GM12878 (cell line): ENCODE measurements around the gene DNAAF5. TPM values are rescaled to one million over a fixed set of nuclear protein-coding genes. Genes with fewer than 3 reads are reported as not detected.
"Not testable (repeated sequence)": the region's sequence is repeated elsewhere in the genome, so short reads cannot be mapped to it uniquely, and the experiment has no call there.

Source experiments
- ATAC-seq: fragments of 200-7000 bp; cut with Tn5 transposase; 3 replicates; pipeline ENCODE4 v1.9.1; 2020; ENCODE audit warnings: mild to moderate bottlenecking, moderate library complexity
- BruUV-seq: library from RNA; stranded (reverse); fragments of 400-500 nt; replicated peaks from 2 replicates; lab custom pipeline; 2021; lab: Mats Ljungman, UMichigan
- CTCF ChIA-PET: fragments of 300-600 bp; sonication (Branson Sonifier 250); formaldehyde crosslinking; extraction: SDS; loops from one replicate; lab custom pipeline; 2021; ENCODE audit warnings: inconsistent platforms; lab: Yijun Ruan, JAX
- POLR2A ChIA-PET: fragments of 350-600 bp; formaldehyde crosslinking; extraction: SDS; loops from one replicate; lab custom pipeline; 2021; ENCODE audit warnings: inconsistent platforms; lab: Charles Lee
- RAD21 ChIA-PET: fragments of 300-600 bp; sonication (Branson Sonifier 250); formaldehyde crosslinking; loops from one replicate; lab custom pipeline; 2023; ENCODE audit warnings: antibody characterized with exemption; ENCODE audit not compliant: unreplicated experiment; lab: Charles Lee
- SMC1A ChIA-PET: fragments of 300-600 bp; sonication (Branson Sonifier 250); formaldehyde crosslinking; loops from one replicate; lab custom pipeline; 2023; ENCODE audit not compliant: unreplicated experiment, uncharacterized antibody; lab: Charles Lee
- DNase-seq: peaks from one replicate; pipeline ENCODE4 v3.0.0-alpha.2; 2011; ENCODE audit warnings: low read depth, low spot score
- FAIRE-seq: peaks from 3 replicates; lab custom pipeline; 2011; peaks lifted over from hg19 to GRCh38; lab: Jason Lieb, UNC
- H2AFZ ChIP-seq: 2 replicates; pipeline ENCODE4 v1.6.0; 2011; ENCODE audit warnings: low read depth, low read length, control low read depth; ENCODE audit not compliant: control insufficient read depth
- H3K27ac ChIP-seq: 2 replicates; pipeline ENCODE4 v1.5.1; 2011; ENCODE audit warnings: control low read depth; ENCODE audit not compliant: control insufficient read depth, insufficient read depth
- H3K27me3 ChIP-seq, 2 experiments: replicated peaks in 1 of 2; 2 replicates each; pipeline versions ENCODE4 v1.6.0 to v1.6.1; 2011; ENCODE audit warnings: low read length in 1 of 2; ENCODE audit not compliant: control insufficient read depth in 2 of 2, insufficient read depth in 2 of 2
- H3K36me3 ChIP-seq, 2 experiments: 2 replicates each; pipeline ENCODE4 v1.5.1; 2011; ENCODE audit warnings: low read length in 1 of 2; ENCODE audit not compliant: control insufficient read depth in 2 of 2, insufficient read depth in 2 of 2
- H3K4me1 ChIP-seq: 2 replicates; pipeline ENCODE4 v1.6.1; 2011; ENCODE audit warnings: mild to moderate bottlenecking, low read length, moderate library complexity, mixed read lengths; ENCODE audit not compliant: control insufficient read depth, insufficient read depth
- H3K4me2 ChIP-seq: 2 replicates; pipeline ENCODE4 v1.6.0; 2011; ENCODE audit warnings: control low read depth; ENCODE audit not compliant: control insufficient read depth, insufficient read depth
- H3K4me3 ChIP-seq: fragments of 200-600 bp; sonication (generic); 2 replicates; pipeline ENCODE4 v1.5.1; 2016
- H3K79me2 ChIP-seq: 2 replicates; pipeline ENCODE4 v1.6.0; 2011; ENCODE audit warnings: low read length; ENCODE audit not compliant: control insufficient read depth, insufficient read depth
- H3K9ac ChIP-seq: 2 replicates; pipeline ENCODE4 v1.8.0; 2011; ENCODE audit warnings: low read length, control low read depth, mixed read lengths; ENCODE audit not compliant: control insufficient read depth, insufficient read depth
- H3K9me3 ChIP-seq: replicated peaks from 3 replicates; pipeline ENCODE4 v1.5.1; 2011; ENCODE audit warnings: mild to moderate bottlenecking, low read length; ENCODE audit not compliant: control insufficient read depth, insufficient read depth
- H4K20me1 ChIP-seq: 2 replicates; pipeline ENCODE4 v1.6.0; 2011; ENCODE audit not compliant: control insufficient read depth, insufficient read depth
- BCL11A ChIP-seq: IDR thresholded peaks from 2 replicates; pipeline ENCODE4 v1.6.1; 2011; ENCODE audit warnings: low read depth, low read length
- EED ChIP-seq: sonication (generic); IDR thresholded peaks from 2 replicates; pipeline ENCODE4 v1.6.1; 2016; ENCODE audit warnings: antibody characterized with exemption, low read depth
- FOS ChIP-seq: IDR thresholded peaks from 3 replicates; pipeline ENCODE4 v1.6.1; 2011; ENCODE audit warnings: borderline replicate concordance; ENCODE audit not compliant: insufficient read length; ENCODE audit errors: extremely low read depth
- IRF3 ChIP-seq: fragments of 450-650 bp; IDR thresholded peaks from 2 replicates; pipeline ENCODE4 v1.6.1; 2014; ENCODE audit warnings: mild to moderate bottlenecking
- MEF2B ChIP-seq: fragments of 450-650 bp; IDR thresholded peaks from 2 replicates; pipeline ENCODE4 v1.6.1; 2018; ENCODE audit warnings: mild to moderate bottlenecking, moderate library complexity; ENCODE audit not compliant: partially characterized antibody, poor library complexity, severe bottlenecking
- NR2C2 ChIP-seq: IDR thresholded peaks from 2 replicates; pipeline ENCODE4 v1.6.1; 2011; ENCODE audit warnings: borderline replicate concordance, low read depth; ENCODE audit not compliant: control insufficient read depth, insufficient read length
- NRF1 ChIP-seq: conservative IDR thresholded peaks from 2 replicates; pipeline ENCODE4 v1.6.1; 2011; ENCODE audit warnings: mild to moderate bottlenecking, low read depth, low read length, improper control_type of control experiment
- RAD21 ChIP-seq: IDR thresholded peaks from 2 replicates; pipeline ENCODE4 v1.6.1; 2011; ENCODE audit warnings: mild to moderate bottlenecking, low read depth, low read length, moderate library complexity; ENCODE audit not compliant: insufficient read depth
- STAT1 ChIP-seq: fragments of 450-650 bp; conservative IDR thresholded peaks from 2 replicates; pipeline ENCODE4 v1.6.1; 2014; ENCODE audit warnings: antibody characterized with exemption, mild to moderate bottlenecking
- ZBTB4 ChIP-seq: fragments of 450-650 bp; formaldehyde crosslinking; IDR thresholded peaks from 2 replicates; pipeline ENCODE4 v1.4.0; 2022; ENCODE audit warnings: mild to moderate bottlenecking, moderate library complexity
- whole genome bisulfite sequencing: methylation state at CpG from one replicate; pipeline ENCODE4 v1.1.6; 2016; ENCODE audit warnings: low lambda C conversion rate; ENCODE audit not compliant: insufficient replicate concordance, insufficient coverage; ENCODE audit errors: missing lambda C conversion rate; 5-methylcytosine and 5-hydroxymethylcytosine counted together
- in situ Hi-C: fragments of 300-500 bp; cut with MboI; formaldehyde crosslinking; loops from 9 replicates; pipeline ENCODE4 v1.14.3; 2018; ENCODE audit warnings: mixed read lengths
- intact Hi-C: fragments of 100-400 bp; cut with micrococcal nuclease; formaldehyde crosslinking; loops from one replicate; pipeline ENCODE4 v1.14.2; 2022; ENCODE audit not compliant: unreplicated experiment
- polyA plus RNA-seq, 11 experiments: library from polyadenylated mRNA; depleted of rRNA in 4 of 11; unstranded in 6 of 11; stranded (reverse) in 5 of 11; fragments of >200 nt; fragmentation: Nextera tagmentation in 4 of 11; fragmentation: Illumina TruSeq in 1 of 11; extraction: Ambion mirVana in 4 of 11; extraction: Trizol in 1 of 11; gene quantifications; 1 replicate in 1 of 11; 2 replicates in 10 of 11; pipeline versions ENCODE4 v1.2.1 to v1.2.3, GENCODE V29; 2011 to 2016; ENCODE audit warnings: inconsistent platforms in 2 of 11, missing spikeins in 2 of 11, low read depth in 1 of 11
- total RNA-seq, 4 experiments: library from RNA; depleted of rRNA in 3 of 4; stranded (reverse); fragments of >200 nt in 3 of 4; fragmentation: Illumina TruSeq in 1 of 4; extraction: Trizol in 1 of 4; gene quantifications; 2 replicates each; pipeline versions ENCODE4 v1.2.1 to v1.2.3, GENCODE V29; 2013 to 2021

Gene DNAAF5
- total and polyA plus RNA-seq, 10 of the 15 experiments (the other 5 are each of a cell fraction or from before 2014, with no cell fraction given) = 1.8 to 38.3 (median 9.2) TPM

GRCh38 chr7:803243-803635 lies 76.7 kb downstream of the DNAAF5 start (continued):
- no peak for TF ChIP-seq EED
- TF ChIP-seq NRF1 = no peak
- TF ChIP-seq NR2C2 = no peak
- TF ChIP-seq FOS = no peak
- TF ChIP-seq MEF2B = no peak

- WGBS = 34% methylated on average over 3 of the region's 4 CpGs
- H3K27ac ChIP-seq, H3K4me1 ChIP-seq, RAD21 ChIA-PET, H3K4me3 ChIP-seq, H3K79me2 ChIP-seq, POLR2A ChIA-PET, BruUV-seq, in situ Hi-C loops, H3K36me3 ChIP-seq, H3K4me2 ChIP-seq, FAIRE-seq, H3K27me3 ChIP-seq, H3K9ac ChIP-seq, H3K9me3 ChIP-seq, SMC1A ChIA-PET, CTCF ChIA-PET, intact Hi-C loops, DNase-seq, H2AFZ ChIP-seq, H4K20me1 ChIP-seq, ATAC-seq: not testable (repeated sequence)
These were observed 77.3 kb downstream of the DNAAF5 start for GRCh38 chr7:803796-804195.

- H3K4me1 ChIP-seq = no peaks in the 10 kb centered on the region
- H3K4me2 ChIP-seq = no peak overlapping the region
- BruUV-seq = no TSS peak
- intact Hi-C loops = no loop called here
- no peaks in the 10 kb centered on the region; the same call in 2 of the 3 replicates for H3K9me3 ChIP-seq
- ATAC-seq = no peak
- H3K9ac ChIP-seq = no peak overlapping the region
- H4K20me1 ChIP-seq = no peaks in the 10 kb centered on the region
- FAIRE-seq = no peak
- DNase-seq = no peak
- H3K4me3 ChIP-seq = no peak overlapping the region
- ChIA-PET SMC1A (no interaction called here), RAD21 (no interaction called here), POLR2A (no interaction called here), CTCF (no interaction called here)
- in situ Hi-C loops = no loop called here
- no peak overlapping the region for H2AFZ ChIP-seq
- H3K27me3 ChIP-seq = no peaks in the 10 kb centered on the region
- 81% methylated on average over 18 of the region's 18 CpGs for WGBS
- no peak overlapping the region for H3K27ac ChIP-seq
- no peaks in the 10 kb centered on the region for H3K36me3 ChIP-seq
- H3K79me2 ChIP-seq = no peaks in the 10 kb centered on the region
- no peak for TF ChIP-seq RAD21
- TF ChIP-seq ZBTB4 (CRISPR knock-in tag) = no peak
- no peak for TF ChIP-seq BCL11A
- no peak for TF ChIP-seq STAT1
- TF ChIP-seq IRF3 = no peak
- TF ChIP-seq MEF2B = no peak
These were observed 78.8 kb downstream of the DNAAF5 start for GRCh38 chr7:805261-805660.
